ENCODE results near the gene ARL2. TPM values are rescaled to one million over a fixed set of nuclear protein-coding genes. Genes with fewer than 3 reads are reported as not detected.
A peak's percentile ranks its signal among the peaks of the same experiment; 100 is the strongest.

ARL2 gene
- total and polyA plus RNA-seq, 7 donors: 109 to 171 (median 154) TPM

- peak; percentile 95 to 99 (median 98) for ATAC-seq
- TF ChIP-seq CTCF (IDR thresholded peaks at IDR 0.05): peak; percentile 42
- H3K27me3 ChIP-seq (ENCODE audit: insufficient read depth in 3 of 3, low read length in 2 of 3): no peaks in the 10 kb centered on the region
- peak within 1 kb of the TSS; percentile 80 for H3K27ac ChIP-seq
- peaks cover 22% of the 10 kb centered on the region for H3K4me1 ChIP-seq
- H3K36me3 ChIP-seq (ENCODE audit: insufficient read depth in 1 of 2, low read depth in 1 of 2): peaks cover 0 to 12% of the 10 kb centered on the region in 2 donors
- peak within 1 kb of the TSS; percentile 74 for H3K4me3 ChIP-seq
- intact Hi-C loops (cut with DNase I): loop anchor here in 1 of 2 donors (5.0 kb wide), 1 partner anchor 80 kb away; the partner anchor contains the start of gene ATG2A
- H3K9me3 ChIP-seq: no peaks in the 10 kb centered on the region
- WGBS, 3 donors: 8 to 16% (median 9%) methylated on average over 9 of the region's 9 CpGs
- DNase-seq: peak; percentile 75 to 86
These were observed 17.1 kb upstream of the ARL2 start, which contains the start of gene BATF2 for GRCh38 chr11:64996710-64997380. TSS of gene BATF2 (minus strand) at chr11:64996971. CDS start at chr11:64996914, 57 bp downstream.

- Histone ChIP-seq H3K36me3 (ENCODE audit: insufficient read depth in 1 of 2, low read depth in 1 of 2) (peaks cover 0 to 6% of the 10 kb centered on the region in 2 donors), H3K4me1 (peaks cover 22% of the 10 kb centered on the region), H3K27me3 (ENCODE audit: insufficient read depth in 3 of 3, low read length in 2 of 3) (no peaks in the 10 kb centered on the region), H3K4me3 (no peak overlapping the region), H3K9me3 (no peaks in the 10 kb centered on the region), H3K27ac (no peak overlapping the region)
- TF ChIP-seq CTCF (IDR thresholded peaks at IDR 0.05): no peak
- ATAC-seq: no peak
- 81 to 83% (median 82%) methylated on average over 1 of the region's 1 CpG for WGBS, 3 donors
- no peak for DNase-seq
- intact Hi-C loops (cut with DNase I): loop anchor here in 1 of 2 donors (5.0 kb wide), 1 partner anchor 81 kb away; the partner anchor contains the start of gene ATG2A
These were observed 15.8 kb upstream of the ARL2 start for GRCh38 chr11:64998141-64998540.

- no peak for DNase-seq
- Histone ChIP-seq H3K36me3 (ENCODE audit: insufficient read depth in 1 of 2, low read depth in 1 of 2) (peaks cover 0 to 2% of the 10 kb centered on the region in 2 donors), H3K9me3 (no peaks in the 10 kb centered on the region), H3K27me3 (ENCODE audit: insufficient read depth in 3 of 3, low read length in 2 of 3) (no peaks in the 10 kb centered on the region), H3K4me3 (no peak overlapping the region), H3K27ac (no peak overlapping the region), H3K4me1 (peaks cover 22% of the 10 kb centered on the region)
- no peak for TF ChIP-seq CTCF (IDR thresholded peaks at IDR 0.05)
- intact Hi-C loops (cut with DNase I): loop anchor here in 1 of 2 donors (5.0 kb wide), 1 partner anchor 82 kb away; the partner anchor contains the start of gene ATG2A
- ATAC-seq: no peak
- WGBS, 3 donors: 72 to 84% (median 82%) methylated on average over 9 of the region's 9 CpGs
These were observed 15.1 kb upstream of the ARL2 start for GRCh38 chr11:64998690-64999431.

GRCh38 chr11:64999478-64999877 is 14.5 kb upstream of the ARL2 start:
- Histone ChIP-seq H3K27me3 (ENCODE audit: insufficient read depth in 3 of 3, low read length in 2 of 3) (no peaks in the 10 kb centered on the region), H3K27ac (no peak overlapping the region), H3K9me3 (no peaks in the 10 kb centered on the region), H3K4me1 (peaks cover 22% of the 10 kb centered on the region), H3K4me3 (no peak overlapping the region), H3K36me3 (ENCODE audit: insufficient read depth in 1 of 2, low read depth in 1 of 2) (no peaks in the 10 kb centered on the region)
- 74 to 100% (median 89%) methylated on average over 1 of the region's 1 CpG for WGBS, 3 donors
- DNase-seq: no peak
- TF ChIP-seq CTCF (IDR thresholded peaks at IDR 0.05): no peak
- no peak for ATAC-seq
- intact Hi-C loops (cut with DNase I): loop anchor here in 1 of 2 donors (5.0 kb wide), 1 partner anchor 82 kb away; the partner anchor contains the start of gene ATG2A
